Gastrocnemius medialis (tissue), 4 donors: Measurements from ENCODE around the gene KRTAP22-1.

ENCODE experiments used
- POLR2A ChIP-seq, 2 donors: fragments of 450-650 bp; IDR thresholded peaks; one replicate each; pipeline ENCODE4 v1.6.1; 2017; ENCODE audit warnings: antibody characterized with exemption in 2 of 2, mild to moderate bottlenecking in 2 of 2, moderate library complexity in 2 of 2
- TF ChIP-seq, protein P1 (sequence below), 5 experiments: fragments of 450-650 bp in 3 of 5; fragments of 200-600 bp in 2 of 5; sonication (generic) in 2 of 5; IDR thresholded peaks in 4 of 5; conservative IDR thresholded peaks in 1 of 5; 1 replicate in 4 of 5; 2 replicates in 1 of 5; pipeline ENCODE4 v1.5.1; 2016 to 2019; ENCODE audit warnings: antibody characterized with exemption in 5 of 5, mild to moderate bottlenecking in 3 of 5, moderate library complexity in 3 of 5

- no peak for TF ChIP-seq POLR2A (IDR thresholded peaks at IDR 0.05)
- TF ChIP-seq, protein P1, sequence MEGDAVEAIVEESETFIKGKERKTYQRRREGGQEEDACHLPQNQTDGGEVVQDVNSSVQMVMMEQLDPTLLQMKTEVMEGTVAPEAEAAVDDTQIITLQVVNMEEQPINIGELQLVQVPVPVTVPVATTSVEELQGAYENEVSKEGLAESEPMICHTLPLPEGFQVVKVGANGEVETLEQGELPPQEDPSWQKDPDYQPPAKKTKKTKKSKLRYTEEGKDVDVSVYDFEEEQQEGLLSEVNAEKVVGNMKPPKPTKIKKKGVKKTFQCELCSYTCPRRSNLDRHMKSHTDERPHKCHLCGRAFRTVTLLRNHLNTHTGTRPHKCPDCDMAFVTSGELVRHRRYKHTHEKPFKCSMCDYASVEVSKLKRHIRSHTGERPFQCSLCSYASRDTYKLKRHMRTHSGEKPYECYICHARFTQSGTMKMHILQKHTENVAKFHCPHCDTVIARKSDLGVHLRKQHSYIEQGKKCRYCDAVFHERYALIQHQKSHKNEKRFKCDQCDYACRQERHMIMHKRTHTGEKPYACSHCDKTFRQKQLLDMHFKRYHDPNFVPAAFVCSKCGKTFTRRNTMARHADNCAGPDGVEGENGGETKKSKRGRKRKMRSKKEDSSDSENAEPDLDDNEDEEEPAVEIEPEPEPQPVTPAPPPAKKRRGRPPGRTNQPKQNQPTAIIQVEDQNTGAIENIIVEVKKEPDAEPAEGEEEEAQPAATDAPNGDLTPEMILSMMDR (IDR thresholded peaks at IDR 0.05 in 4 of 5, conservative IDR thresholded peaks at IDR 0.05 in 1 of 5) = no peak
Measured at GRCh38 chr21:30555095-30555494, 45.8 kb upstream of the KRTAP22-1 start.
